ENCODE measurements around the gene KLF16. TPM values are rescaled to one million over a fixed set of nuclear protein-coding genes. Genes with fewer than 3 reads are reported as not detected.

The KLF16 gene
- total and polyA plus RNA-seq, 2 donors from 2014 or later, result 10.4 to 22.2 TPM

DNA sequence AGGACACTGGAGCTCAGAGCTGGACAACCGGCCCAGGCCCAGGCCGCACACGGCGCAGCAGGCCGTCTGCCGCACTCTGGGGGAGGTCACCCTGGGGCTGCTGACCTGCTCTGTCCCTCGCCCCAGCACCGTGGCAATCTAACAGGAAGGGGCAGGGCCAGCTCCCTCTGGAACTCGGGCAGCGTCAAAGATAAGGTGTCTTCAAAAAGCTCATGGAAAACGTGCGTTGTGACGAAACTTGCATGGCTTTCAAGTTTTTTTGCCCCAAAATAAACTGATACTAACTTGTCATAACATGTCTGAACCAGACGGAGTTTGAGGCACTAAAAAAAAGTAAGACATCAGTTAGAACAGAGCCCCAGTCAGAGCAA is 39.1 kb downstream of the KLF16 start:
- H3K36me3 ChIP-seq (ENCODE audit: control insufficient read depth in 2 of 3, insufficient read depth in 3 of 3, low read length in 3 of 3), result peaks cover 0 to 8% (median 5%) of the 10 kb centered on the region in 3 donors
- TF ChIP-seq, protein P1, sequence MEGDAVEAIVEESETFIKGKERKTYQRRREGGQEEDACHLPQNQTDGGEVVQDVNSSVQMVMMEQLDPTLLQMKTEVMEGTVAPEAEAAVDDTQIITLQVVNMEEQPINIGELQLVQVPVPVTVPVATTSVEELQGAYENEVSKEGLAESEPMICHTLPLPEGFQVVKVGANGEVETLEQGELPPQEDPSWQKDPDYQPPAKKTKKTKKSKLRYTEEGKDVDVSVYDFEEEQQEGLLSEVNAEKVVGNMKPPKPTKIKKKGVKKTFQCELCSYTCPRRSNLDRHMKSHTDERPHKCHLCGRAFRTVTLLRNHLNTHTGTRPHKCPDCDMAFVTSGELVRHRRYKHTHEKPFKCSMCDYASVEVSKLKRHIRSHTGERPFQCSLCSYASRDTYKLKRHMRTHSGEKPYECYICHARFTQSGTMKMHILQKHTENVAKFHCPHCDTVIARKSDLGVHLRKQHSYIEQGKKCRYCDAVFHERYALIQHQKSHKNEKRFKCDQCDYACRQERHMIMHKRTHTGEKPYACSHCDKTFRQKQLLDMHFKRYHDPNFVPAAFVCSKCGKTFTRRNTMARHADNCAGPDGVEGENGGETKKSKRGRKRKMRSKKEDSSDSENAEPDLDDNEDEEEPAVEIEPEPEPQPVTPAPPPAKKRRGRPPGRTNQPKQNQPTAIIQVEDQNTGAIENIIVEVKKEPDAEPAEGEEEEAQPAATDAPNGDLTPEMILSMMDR (IDR thresholded peaks at IDR 0.05; ENCODE audit: borderline replicate concordance, extremely low read depth, insufficient read depth), result no peak

DNA sequence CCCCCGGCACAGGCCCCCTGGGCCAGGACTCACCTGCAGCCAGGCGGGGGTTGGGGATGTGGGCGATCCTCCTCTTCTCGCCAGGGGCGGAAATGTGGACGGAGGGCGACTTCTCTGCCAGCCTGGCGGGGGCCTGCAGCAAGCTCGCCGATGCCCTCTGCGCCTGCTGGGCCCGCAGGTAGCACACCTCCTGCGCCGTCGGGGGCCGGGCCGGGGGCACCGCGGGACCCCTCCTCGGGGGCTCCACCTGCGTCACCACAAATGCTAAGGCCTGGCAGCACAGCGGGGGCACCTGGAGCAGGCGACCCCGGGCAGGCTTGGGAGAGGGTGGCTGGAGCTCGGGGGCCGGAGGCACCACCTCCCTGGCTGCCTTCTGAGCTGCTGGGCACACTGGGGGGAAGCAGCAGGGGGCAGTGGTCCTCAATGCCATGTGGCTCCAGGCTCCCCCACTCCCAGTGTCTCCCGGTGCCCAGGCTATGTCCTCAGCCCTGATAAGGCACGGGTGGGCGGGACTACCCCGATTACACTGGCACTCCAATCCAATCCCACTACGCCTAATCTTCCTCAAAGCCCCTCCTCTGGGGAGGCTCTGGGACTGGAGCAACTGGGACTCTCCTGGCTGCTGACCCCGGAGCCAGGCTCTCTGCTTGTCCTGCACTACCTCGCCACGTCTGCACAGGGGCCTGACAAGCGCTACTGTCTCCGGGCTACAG is 39.7 kb downstream of the KLF16 start:
- TF ChIP-seq, protein P1 (IDR thresholded peaks at IDR 0.05; ENCODE audit: borderline replicate concordance, extremely low read depth, insufficient read depth), result no peak
- Histone ChIP-seq H3K27me3 (ENCODE audit: control insufficient read depth, insufficient read depth, low read length) (no peaks in the 10 kb centered on the region), H3K4me1 (ENCODE audit: control insufficient read depth in 2 of 3, insufficient read depth in 2 of 3, low read depth in 1 of 3, low read length in 3 of 3) (peaks cover 0 to 8% (median 3%) of the 10 kb centered on the region in 3 donors), H3K9ac (ENCODE audit: low read length in 3 of 3) (no peak overlapping the region), H3K4me3 (ENCODE audit: low read length in 3 of 3) (no peak overlapping the region), H3K9me3 (ENCODE audit: control insufficient read depth in 2 of 3, insufficient read depth in 1 of 3, low read length in 3 of 3) (no peaks in the 10 kb centered on the region), H3K36me3 (ENCODE audit: control insufficient read depth in 2 of 3, insufficient read depth in 3 of 3, low read length in 3 of 3) (peaks cover 0 to 8% (median 5%) of the 10 kb centered on the region in 3 donors), H3K27ac (ENCODE audit: low read depth in 2 of 2, low read length in 2 of 2) (no peak overlapping the region)
- intact Hi-C loops (cut with DNase I), result no loop called here
- no peak for FAIRE-seq
- DNase-seq, result peak in 1 of 5 donors; percentile 66

More for the DNA sequence above, 39.1 kb downstream of the KLF16 start:
- intact Hi-C loops (cut with DNase I), result no loop called here
- DNase-seq, result no peak
- Histone ChIP-seq H3K9ac (ENCODE audit: low read length in 3 of 3) (no peak overlapping the region), H3K4me1 (ENCODE audit: control insufficient read depth in 2 of 3, insufficient read depth in 2 of 3, low read depth in 1 of 3, low read length in 3 of 3) (peaks cover 0 to 8% (median 3%) of the 10 kb centered on the region in 3 donors), H3K27ac (ENCODE audit: low read depth in 2 of 2, low read length in 2 of 2) (no peak overlapping the region), H3K9me3 (ENCODE audit: control insufficient read depth in 2 of 3, insufficient read depth in 1 of 3, low read length in 3 of 3) (no peaks in the 10 kb centered on the region), H3K27me3 (ENCODE audit: control insufficient read depth, insufficient read depth, low read length) (no peaks in the 10 kb centered on the region), H3K4me3 (ENCODE audit: low read length in 3 of 3) (no peak overlapping the region)
- FAIRE-seq, result no peak

DNA sequence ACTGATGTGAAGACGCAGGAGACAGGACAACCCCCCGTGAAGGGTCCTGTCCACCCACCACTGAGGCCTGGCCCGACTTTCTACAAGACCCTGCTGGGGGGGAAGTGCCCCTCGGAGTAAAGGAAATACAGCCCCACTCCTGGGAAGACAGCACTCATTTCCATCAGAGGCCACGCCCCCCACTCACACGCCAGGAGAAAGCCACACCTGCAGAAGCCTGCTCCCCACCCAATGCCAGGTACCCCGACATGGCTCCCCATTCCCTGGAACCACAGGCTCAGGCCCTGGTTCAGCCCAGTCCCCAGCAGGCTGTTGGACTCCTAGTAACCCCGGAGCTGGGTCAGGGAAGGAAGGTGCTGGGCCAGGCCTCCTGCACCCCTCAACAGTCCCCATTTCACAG is 40.4 kb downstream of the KLF16 start:
- no peak for DNase-seq
- H3K4me1 ChIP-seq (ENCODE audit: control insufficient read depth in 2 of 3, insufficient read depth in 2 of 3, low read depth in 1 of 3, low read length in 3 of 3), result peaks cover 0 to 8% (median 3%) of the 10 kb centered on the region in 3 donors
- FAIRE-seq, result no peak
- TF ChIP-seq, protein P1 (IDR thresholded peaks at IDR 0.05; ENCODE audit: borderline replicate concordance, extremely low read depth, insufficient read depth), result no peak
- no peak overlapping the region for H3K9ac ChIP-seq (ENCODE audit: low read length in 3 of 3)
- H3K27ac ChIP-seq (ENCODE audit: low read depth in 2 of 2, low read length in 2 of 2), result no peak overlapping the region
- peaks cover 0 to 9% (median 9%) of the 10 kb centered on the region in 3 donors for H3K36me3 ChIP-seq (ENCODE audit: control insufficient read depth in 2 of 3, insufficient read depth in 3 of 3, low read length in 3 of 3)
- H3K27me3 ChIP-seq (ENCODE audit: control insufficient read depth, insufficient read depth, low read length), result no peaks in the 10 kb centered on the region
- intact Hi-C loops (cut with DNase I), result no loop called here
- H3K9me3 ChIP-seq (ENCODE audit: control insufficient read depth in 2 of 3, insufficient read depth in 1 of 3, low read length in 3 of 3), result no peaks in the 10 kb centered on the region
- no peak overlapping the region for H3K4me3 ChIP-seq (ENCODE audit: low read length in 3 of 3)

Data from kidney (tissue), 14 donors.